ENCODE measurements around the gene ZSWIM5. TPM values are rescaled to one million over a fixed set of nuclear protein-coding genes. Genes with fewer than 3 reads are reported as not detected.
A peak's percentile ranks its signal among the peaks of the same experiment; 100 is the strongest.

The ZSWIM5 gene
- total RNA-seq, 1 donor from 2014 or later: 2.7 TPM

DNA sequence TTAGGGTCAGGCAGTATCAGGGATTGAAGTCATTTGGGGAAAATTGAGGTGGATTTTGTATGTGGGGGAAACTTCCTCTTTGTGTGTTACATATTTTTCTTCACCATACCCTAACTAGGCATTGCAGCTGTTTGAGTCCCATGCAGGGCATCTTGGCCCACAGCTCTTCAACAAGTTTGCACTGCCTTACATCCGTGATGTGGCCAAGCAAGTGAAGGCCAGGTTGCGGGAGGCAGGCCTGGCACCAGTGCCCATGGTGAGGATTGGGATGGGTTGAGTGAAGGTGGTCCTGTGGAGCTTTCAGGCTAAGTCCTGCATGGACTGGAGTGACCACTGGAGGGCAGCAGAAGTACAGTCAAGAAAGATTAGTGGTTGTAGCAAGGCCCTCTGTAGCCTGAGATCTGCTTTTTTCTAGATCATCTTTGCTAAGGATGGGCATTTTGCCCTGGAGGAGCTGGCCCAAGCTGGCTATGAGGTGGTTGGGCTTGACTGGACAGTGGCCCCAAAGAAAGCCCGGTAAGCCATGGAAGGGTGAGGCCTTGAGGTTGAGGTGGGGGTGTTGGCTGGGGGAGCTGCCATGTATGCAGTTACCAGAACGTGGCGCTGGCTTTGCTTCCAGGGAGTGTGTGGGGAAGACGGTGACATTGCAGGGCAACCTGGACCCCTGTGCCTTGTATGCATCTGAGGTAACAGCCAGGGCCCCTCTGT is 191.9 kb downstream of the ZSWIM5 start:
- Histone ChIP-seq H3K4me1 (peaks cover 40% of the 10 kb centered on the region), H3K4me3 (no peak overlapping the region), H3K9me3 (no peaks in the 10 kb centered on the region), H3K27me3 (no peaks in the 10 kb centered on the region), H3K36me3 (peaks cover 0 to 3% of the 10 kb centered on the region in 2 donors), H3K27ac (no peak overlapping the region)
- TF ChIP-seq, protein P1, sequence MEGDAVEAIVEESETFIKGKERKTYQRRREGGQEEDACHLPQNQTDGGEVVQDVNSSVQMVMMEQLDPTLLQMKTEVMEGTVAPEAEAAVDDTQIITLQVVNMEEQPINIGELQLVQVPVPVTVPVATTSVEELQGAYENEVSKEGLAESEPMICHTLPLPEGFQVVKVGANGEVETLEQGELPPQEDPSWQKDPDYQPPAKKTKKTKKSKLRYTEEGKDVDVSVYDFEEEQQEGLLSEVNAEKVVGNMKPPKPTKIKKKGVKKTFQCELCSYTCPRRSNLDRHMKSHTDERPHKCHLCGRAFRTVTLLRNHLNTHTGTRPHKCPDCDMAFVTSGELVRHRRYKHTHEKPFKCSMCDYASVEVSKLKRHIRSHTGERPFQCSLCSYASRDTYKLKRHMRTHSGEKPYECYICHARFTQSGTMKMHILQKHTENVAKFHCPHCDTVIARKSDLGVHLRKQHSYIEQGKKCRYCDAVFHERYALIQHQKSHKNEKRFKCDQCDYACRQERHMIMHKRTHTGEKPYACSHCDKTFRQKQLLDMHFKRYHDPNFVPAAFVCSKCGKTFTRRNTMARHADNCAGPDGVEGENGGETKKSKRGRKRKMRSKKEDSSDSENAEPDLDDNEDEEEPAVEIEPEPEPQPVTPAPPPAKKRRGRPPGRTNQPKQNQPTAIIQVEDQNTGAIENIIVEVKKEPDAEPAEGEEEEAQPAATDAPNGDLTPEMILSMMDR (IDR thresholded peaks at IDR 0.05): peak; percentile 77 to 86 (median 83)
- TF ChIP-seq POLR2A (IDR thresholded peaks at IDR 0.05) (no peak), POLR2AphosphoS5 (IDR thresholded peaks at IDR 0.05; ENCODE audit: insufficient read depth in 1 of 2, low read depth in 1 of 2) (no peak)
- intact Hi-C loops (cut with DNase I): loop anchor here (5.0 to 10.0 kb wide), 2 partner anchors 478 to 550 kb away; partner anchors contain the start of gene TESK2
- DNase-seq (ENCODE audit: extremely low spot score in 2 of 2): no peak

DNA sequence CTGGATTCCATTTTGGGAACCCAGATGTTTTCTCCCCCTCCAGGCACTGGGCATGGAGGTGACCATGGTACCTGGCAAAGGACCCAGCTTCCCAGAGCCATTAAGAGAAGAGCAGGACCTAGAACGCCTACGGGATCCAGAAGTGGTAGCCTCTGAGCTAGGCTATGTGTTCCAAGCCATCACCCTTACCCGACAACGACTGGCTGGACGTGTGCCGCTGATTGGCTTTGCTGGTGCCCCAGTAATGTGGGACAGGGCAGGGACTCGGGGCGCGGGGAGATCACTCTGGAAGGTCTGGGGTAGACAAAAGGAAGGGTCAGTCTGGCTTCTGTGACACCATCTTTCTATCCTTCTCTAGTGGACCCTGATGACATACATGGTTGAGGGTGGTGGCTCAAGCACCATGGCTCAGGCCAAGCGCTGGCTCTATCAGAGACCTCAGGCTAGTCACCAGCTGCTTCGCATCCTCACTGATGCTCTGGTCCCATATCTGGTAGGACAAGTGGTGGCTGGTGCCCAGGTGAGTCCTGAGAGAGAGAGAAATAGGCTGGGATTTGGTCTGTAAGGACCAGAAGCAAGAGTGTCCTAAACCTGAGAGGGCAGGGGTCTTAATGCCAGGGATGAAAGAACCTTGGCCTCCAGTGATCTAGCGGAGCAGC is 192.7 kb downstream of the ZSWIM5 start:
- Histone ChIP-seq H3K27ac (peak overlapping the region; percentile 73), H3K9me3 (no peaks in the 10 kb centered on the region), H3K4me3 (no peak overlapping the region), H3K4me1 (peaks cover 46% of the 10 kb centered on the region), H3K36me3 (peaks cover 0 to 11% of the 10 kb centered on the region in 2 donors), H3K27me3 (no peaks in the 10 kb centered on the region)
- intact Hi-C loops (cut with DNase I): loop anchor here (2.0 to 10.0 kb wide), 3 partner anchors 289 to 551 kb away; partner anchors contain the start of gene TESK2
- no peak for DNase-seq (ENCODE audit: extremely low spot score in 2 of 2)
- no peak for TF ChIP-seq POLR2AphosphoS5 (IDR thresholded peaks at IDR 0.05; ENCODE audit: insufficient read depth in 1 of 2, low read depth in 1 of 2)
- TF ChIP-seq POLR2A (IDR thresholded peaks at IDR 0.05): no peak
- TF ChIP-seq, protein P1 (IDR thresholded peaks at IDR 0.05): no peak

DNA sequence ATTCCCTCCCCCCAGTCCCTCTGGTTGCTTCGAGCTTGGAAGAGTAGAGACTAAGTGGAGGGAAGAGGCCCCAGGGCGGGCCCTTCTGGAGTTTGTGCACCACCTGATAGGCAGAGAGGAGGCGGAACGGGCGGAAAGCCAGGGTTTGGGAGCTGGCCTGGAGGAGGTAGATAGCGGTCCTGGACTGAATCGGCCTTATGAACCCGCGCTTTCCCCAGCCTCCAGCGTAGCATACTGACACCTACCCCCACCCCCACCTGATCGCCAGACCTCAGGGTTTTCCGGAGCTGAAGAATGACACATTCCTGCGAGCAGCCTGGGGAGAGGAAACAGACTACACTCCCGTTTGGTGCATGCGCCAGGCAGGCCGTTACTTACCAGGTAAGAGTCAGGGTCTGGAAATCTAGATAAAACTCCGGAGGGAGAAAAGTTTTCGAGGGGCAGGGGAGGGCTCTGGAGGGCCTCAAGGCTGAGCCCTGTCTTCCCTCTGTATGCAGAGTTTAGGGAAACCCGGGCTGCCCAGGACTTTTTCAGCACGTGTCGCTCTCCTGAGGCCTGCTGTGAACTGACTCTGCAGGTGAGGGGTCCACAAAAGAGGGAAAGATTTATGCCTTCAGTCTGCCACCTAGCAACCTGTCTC is 193.6 kb downstream of the ZSWIM5 start:
- peak overlapping the region; percentile 73 for H3K27ac ChIP-seq
- TF ChIP-seq, protein P1 (IDR thresholded peaks at IDR 0.05): no peak
- no peak for TF ChIP-seq POLR2A (IDR thresholded peaks at IDR 0.05)
- TF ChIP-seq POLR2AphosphoS5 (IDR thresholded peaks at IDR 0.05; ENCODE audit: insufficient read depth in 1 of 2, low read depth in 1 of 2): no peak
- no peak for DNase-seq (ENCODE audit: extremely low spot score in 2 of 2)
- H3K4me1 ChIP-seq: peaks cover 46% of the 10 kb centered on the region
- no peaks in the 10 kb centered on the region for H3K9me3 ChIP-seq
- H3K27me3 ChIP-seq: no peaks in the 10 kb centered on the region
- intact Hi-C loops (cut with DNase I): loop anchor here (2.0 to 10.0 kb wide), 3 partner anchors 290 to 552 kb away; partner anchors contain the start of gene TESK2
- H3K4me3 ChIP-seq: peak overlapping the region; percentile 76 to 99
- H3K36me3 ChIP-seq: peaks cover 0 to 18% of the 10 kb centered on the region in 2 donors

DNA sequence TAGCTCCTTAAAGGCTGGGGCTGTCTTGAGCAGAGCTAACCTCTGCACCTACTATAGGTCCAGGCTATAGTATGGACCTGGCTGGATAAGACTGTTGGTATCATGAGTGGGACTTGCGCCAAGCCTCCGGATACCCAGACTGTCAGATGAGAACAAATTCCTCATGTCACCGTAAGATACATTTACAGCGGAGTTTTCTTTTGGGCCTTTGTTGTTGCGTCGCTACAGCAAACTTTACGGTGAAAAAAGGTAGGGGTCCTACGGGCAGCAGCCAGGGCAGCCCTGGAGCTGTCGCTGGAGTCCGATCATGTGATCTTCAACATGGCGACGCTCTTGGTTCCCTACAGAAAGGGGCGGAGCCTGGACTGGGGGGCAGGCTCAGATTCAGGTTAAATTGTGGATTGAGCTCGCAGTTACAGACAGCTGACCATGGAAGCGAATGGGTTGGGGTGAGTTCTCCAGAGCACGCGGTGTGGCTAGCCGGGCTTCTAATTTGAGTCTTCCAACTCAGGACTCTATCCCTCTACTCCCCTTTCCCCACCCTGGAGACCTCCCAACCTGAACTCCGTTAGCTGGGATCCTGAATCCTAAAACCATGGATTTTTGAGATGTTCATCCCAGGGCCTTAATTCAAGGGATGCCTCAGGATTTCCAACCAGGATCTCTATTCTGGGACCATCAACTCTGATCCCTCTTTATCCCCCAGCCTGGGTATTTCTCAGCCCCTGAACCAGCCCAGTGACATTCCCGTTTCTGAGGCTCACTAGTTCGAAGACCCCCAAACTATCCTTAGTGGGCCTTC is 194.4 kb downstream of the ZSWIM5 start, which contains the start of gene UROD:
TSS of gene UROD (plus strand) at position 418 of the 802 bp plus-strand sequence. CDS start at position 430, 12 bp downstream.
- peaks cover 46% of the 10 kb centered on the region for H3K4me1 ChIP-seq
- DNase-seq (ENCODE audit: extremely low spot score in 2 of 2): peak in 1 of 2 donors; percentile 97
- no peaks in the 10 kb centered on the region for H3K27me3 ChIP-seq
- peak within 1 kb of the TSS; percentile 73 for H3K27ac ChIP-seq
- no peaks in the 10 kb centered on the region for H3K9me3 ChIP-seq
- intact Hi-C loops (cut with DNase I): loop anchor here (2.0 to 10.0 kb wide), 3 partner anchors 291 to 553 kb away; partner anchors contain the start of gene TESK2
- H3K4me3 ChIP-seq: peak within 1 kb of the TSS; percentile 76 to 99
- H3K36me3 ChIP-seq: peaks cover 0 to 26% of the 10 kb centered on the region in 2 donors
- peak; percentile 74 to 99 for TF ChIP-seq POLR2AphosphoS5 (IDR thresholded peaks at IDR 0.05; ENCODE audit: insufficient read depth in 1 of 2, low read depth in 1 of 2)
- no peak for TF ChIP-seq POLR2A (IDR thresholded peaks at IDR 0.05)
- TF ChIP-seq, protein P1 (IDR thresholded peaks at IDR 0.05): no peak
